ENCODE data around the gene RNF213.

Gene RNF213

DNA sequence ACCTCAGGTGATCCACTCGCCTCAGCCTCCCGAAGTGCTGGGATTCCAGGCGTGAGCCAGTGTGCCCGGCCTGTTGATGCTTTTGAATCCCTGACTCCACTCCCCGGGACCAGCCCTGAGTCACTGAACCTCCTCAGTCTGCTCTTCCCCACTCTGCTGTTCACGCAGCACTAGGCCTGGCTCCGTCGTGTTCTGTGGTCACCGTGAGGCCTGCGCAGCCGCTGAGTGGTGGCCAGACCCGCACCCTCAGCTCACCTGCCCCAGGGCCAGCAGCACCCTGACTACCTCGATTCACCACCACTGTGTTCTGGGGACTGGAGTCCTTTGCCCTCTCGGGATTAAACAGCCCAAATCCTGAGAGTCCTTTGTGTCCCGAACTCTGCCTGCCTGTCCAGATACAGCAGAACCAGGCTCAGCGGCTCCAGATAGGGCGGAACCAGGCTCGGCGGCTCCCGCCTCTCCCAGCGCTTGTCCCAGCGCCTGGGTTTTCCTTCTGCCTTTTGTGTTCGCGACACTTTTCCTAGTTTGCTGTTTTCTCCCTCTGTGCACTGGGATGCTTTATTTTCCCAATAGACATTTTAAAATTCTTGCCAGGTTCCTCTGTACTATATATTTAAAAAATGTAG lies 95.7 kb downstream of the RNF213 start:
- no peak for DNase-seq

DNA sequence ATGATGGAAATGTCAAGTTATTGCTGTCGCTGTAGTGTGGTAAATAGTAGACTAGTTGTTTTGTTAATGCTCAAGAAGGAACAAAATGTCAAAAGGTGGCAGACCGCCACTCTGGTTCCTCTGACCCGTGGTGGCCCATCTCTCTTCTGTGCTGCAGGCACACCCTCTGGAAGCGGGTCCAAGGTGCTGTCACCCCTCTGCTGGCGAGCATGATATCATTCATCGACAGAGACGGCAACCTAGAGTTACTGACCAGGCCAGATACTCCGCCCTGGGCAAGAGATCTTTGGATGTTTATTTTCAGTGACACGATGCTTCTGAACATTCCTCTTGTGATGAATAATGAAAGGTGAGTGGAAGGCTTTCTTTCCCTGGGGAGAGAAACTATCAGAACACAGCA lies 97.5 kb downstream of the RNF213 start:
- no peak for DNase-seq

DNA sequence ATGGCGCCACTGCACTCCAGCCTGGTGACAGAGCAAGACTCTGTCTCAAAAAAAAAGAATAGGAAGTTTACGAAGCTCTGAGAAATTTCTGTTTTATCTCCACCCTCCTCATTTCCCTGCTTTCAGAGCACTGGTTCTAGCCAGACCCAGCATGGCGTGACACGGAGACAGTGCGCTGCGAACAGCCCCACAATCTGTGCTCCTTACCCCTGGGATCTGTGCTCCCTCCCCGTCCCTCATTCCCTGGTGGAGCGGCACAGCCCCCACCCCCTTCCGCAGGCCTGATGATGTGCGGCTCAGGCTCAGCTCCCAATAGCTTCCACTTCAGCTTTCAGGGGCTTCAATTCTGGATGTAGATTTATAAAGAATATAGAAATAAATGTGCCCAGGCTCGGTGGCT lies 98.2 kb downstream of the RNF213 start:
- DNase-seq = no peak

DNA sequence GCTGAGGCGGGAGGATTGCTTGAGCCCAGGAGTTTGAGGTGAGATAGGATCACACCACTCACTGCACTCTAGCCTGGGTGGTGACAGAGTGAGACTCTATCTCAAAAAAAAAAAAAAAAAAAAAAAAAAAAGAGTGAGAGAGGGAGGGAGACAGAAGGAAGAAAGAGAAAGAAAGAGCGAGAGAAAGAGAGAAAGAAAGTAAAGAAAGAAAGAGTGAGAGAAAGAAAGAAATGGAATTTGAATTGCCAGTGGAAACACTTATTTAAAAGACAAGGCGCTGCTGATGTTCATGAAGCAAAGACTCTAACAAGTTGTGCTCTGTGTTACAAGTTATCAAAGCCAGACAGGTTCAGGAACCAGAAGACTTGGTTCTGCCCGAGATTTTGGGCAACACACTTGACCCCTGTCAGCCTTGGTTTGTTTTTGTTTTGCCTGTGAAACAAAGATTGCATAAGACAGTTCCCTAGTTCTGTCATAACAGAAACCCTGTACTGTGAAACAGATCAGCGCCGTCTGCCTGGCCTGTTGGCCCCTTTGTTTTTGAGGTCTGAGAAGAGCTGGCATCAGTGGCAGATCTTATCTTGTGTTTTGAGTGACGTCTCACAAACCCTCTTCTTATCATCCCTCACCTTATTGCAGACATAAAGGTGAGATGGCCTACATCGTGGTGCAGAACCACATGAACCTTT lies 98.9 kb downstream of the RNF213 start:
- no peak for DNase-seq

DNA sequence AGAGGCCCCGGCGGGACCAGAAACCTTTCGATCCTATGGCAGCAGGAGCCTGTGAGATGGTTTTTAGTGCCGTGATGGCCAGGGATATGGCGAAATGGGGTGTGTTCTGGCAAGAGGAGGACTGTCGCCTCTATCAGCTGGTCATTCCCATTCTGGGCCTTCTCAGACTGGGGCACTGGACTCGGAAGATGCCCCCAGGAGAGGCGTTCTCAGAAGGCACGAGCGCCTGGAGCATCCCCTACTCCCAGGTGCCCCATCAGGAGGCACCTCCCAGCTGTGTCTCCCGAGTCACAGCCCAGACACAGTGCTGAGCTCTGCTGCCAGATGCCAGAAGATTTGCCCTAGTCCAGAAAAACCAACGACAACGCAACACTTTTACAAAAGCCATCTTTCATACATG lies 99.7 kb downstream of the RNF213 start:
- no peak for DNase-seq

DNA sequence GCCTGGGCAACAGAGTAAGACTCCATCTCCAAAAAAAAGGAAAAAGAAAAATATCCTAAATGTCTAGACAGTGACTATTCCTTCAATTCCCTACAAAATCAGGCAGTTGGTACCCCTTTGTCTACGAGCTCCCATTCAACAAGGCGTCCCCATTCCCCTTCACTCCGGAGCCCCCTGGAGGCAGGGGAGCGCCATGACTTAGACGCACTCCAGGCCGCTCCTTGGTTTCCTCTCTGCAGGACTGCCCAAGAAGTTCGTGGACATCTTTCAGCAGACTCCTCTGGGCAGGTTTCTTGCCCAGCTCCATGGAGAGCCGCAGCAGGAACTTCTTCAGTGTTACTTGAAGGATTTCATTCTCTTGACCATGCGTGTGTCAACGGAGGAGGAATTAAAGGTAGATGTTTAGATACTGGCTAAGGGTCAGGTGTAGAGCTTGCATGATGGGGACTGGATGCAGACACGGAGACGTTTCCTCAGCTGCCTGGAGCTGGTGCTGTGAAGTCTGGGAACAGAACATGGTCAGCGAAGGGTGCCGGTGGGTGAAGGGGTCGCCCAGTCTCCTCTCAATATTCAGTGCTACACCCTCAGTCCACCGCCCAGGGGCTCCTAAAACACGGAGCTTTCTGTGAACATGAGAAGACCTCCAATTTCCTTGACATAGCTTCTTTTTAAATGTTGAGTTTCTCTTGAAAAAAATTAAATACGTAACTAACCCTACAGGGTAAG lies 101.0 kb downstream of the RNF213 start:
- DNase-seq = no peak

DNA sequence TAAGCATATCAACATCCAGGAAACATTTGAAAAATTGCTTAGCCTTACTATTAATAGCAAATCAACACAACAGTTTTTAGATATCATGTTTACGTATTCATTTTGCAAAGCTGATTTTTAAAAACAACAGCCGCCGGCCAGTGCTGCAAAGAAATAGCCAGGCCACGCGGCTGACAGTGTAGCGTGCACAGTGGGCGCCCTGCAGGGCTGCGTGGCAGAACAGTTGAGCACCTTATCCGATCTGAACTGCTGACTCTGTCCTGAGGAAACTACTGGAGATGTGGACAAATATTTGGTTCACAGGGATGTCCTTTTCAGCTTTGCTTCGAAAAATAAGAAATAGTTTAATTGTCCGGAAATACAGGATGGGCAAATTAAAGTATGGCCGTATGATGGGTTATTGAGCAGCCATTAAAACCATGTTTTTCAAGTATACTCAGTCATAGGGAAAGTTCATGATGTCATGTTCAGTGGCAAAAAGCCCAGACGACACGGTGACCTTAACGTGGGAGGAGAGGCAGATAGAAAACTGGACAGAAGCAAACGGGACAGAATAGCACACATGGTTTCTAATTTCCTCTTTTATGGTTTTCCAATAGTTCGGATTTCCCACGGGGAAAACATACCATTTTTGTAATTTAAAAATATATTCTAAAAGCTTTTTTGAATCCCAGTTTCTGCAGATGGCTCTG lies 101.9 kb downstream of the RNF213 start:
- DNase-seq = peak; percentile 5

DNA sequence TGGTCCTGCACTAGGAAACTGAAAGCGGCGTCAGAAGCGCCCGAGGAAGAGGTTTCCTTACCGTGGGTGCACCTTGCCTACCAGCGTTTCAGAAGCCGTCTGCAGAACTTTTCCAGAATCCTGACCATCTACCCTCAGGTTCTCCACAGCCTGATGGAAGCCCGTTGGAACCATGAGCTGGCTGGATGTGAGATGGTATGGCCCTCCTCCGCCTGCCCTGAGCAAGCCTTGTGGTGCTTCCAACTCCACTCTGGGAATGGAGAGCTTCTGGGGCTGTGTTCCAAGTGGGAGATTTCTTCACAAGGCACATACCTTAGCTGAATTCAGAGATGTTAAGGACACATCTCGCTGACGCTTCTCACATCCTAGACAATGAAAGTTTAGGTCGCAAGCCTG lies 102.5 kb downstream of the RNF213 start:
- DNase-seq = no peak

DNA sequence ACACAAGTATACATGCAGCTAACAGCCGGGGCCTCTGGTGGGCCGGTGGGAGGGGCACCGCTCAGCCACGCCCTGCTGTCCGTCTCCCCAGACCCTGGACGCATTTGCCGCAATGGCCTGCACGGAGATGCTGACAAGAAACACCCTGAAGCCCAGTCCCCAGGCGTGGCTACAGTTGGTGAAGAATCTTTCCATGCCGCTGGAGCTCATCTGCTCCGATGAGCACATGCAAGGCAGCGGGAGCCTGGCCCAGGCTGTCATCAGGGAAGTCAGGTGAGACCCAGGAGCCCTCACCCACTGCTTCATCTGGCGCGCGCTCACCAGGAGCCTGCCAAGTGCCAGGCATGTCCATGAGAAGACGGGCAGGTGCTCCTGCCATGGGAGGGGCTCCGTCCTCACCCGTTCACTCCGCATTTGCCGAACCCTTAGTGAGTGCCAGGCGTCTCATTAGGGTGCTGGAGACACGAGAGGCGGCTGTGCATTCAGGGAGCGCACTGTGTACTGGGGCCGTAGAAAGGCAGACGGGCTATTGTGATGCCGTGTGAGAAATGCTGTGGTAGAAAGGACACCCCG lies 103.0 kb downstream of the RNF213 start:
- DNase-seq = no peak

DNA sequence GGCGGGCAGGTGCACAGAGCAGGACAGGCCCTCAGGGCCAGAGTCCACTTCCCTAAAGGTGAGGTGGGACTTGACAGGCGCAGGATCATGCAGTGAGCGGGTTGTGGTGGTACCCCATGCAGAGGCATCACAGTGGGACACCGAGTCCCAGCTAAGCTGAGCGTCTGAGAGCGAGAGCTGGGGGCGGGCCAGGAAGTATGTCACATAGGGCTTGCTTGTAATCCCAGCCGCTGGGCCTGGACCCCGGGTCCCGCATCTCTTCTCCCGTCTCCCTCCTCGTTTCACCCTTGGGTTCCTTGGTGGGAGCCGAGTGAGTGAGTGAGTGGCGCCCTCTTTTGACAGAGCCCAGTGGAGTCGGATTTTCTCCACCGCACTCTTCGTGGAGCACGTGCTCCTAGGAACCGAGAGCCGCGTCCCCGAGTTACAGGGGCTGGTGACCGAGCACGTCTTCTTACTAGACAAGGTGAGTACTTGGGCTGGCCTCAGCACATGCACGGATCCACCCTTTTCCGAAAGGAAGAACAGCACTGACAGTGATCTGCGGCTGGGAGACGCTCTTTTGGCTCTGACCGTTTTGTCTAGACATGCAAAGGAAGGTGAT lies 103.5 kb downstream of the RNF213 start:
- DNase-seq = no peak

DNA sequence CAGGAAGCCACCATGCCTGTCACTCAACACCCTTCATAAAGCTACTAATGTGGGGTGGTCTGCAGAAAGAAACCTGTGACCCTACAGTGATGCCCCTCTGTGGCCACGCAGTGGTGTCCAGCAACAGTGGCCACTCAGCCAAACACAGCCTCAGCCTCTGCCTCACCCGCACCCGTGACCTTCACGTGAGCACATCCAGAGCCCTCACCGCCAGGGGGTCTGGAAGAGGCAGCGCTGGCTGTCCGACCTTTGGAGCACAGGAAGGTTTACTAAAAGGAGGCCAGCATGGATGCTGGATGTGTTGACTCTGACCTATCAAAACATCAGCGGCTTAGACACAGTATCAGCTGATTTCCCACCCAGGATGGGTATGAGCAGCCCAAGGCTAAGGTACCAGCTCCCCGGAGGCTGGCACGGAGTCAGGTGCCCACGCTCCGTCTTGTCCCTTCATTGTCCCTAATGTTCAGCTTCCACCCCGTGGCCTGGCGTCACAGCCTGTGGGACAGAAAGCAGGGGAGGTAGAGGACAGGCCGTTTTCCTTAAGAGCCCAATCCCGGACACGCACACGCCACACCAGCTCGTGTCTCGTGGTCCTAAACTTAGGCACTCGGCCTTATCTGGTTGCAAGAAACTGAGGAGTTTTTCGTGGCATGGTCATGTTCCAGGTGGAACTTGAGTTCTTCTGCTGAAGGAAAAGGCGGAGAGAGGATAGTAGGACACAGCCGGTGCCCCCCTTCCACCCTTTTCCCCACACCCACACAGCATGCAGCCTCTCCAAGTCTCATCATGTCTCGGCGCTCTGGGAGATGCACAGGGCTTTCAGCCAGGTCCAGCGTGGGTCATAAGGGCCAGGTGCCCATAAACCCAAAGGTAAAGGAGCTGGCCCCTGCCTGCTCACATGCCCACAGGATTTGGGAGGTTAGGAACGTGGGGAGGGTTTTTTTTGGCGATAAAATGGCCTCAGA lies 104.6 kb downstream of the RNF213 start:
- no peak for DNase-seq

DNA sequence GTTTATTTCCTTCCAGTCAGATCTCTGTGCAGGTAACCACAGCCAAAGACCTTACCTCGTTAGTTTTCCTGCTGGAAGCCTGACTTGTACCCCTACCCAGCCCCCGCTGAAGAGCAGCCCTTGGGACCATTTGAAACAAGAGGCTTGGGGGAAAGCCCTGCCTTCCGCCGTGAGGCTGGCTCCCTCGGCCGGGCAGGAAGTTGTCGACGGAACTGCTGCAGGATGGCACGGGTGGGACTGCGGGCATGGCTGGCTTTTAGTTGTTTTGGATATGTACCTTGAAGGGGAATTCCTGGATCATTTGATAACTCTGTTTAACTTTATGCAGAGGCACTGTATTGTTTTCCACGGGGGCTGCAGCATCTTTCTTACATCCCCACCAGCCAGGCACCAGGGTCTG lies 105.3 kb downstream of the RNF213 start:
- DNase-seq = no peak

DNA sequence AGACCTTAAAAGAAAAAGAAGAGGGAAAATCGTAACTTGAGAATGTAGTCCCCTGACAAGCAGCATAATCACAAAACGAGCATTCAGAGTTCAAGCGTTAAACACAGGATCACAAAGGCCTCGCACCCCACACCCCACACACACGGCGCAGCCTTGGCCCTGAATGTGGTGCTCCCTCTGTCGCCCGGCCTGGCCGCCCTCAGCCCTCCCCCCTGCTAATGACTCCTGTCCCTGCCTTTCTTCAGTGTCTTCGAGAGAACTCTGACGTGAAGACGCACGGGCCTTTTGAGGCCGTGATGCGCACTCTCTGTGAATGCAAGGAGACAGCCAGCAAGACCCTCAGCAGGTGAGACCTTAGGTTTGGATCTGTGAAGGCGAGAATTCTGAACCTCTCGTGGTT lies 106.9 kb downstream of the RNF213 start:
- DNase-seq = no peak

DNA sequence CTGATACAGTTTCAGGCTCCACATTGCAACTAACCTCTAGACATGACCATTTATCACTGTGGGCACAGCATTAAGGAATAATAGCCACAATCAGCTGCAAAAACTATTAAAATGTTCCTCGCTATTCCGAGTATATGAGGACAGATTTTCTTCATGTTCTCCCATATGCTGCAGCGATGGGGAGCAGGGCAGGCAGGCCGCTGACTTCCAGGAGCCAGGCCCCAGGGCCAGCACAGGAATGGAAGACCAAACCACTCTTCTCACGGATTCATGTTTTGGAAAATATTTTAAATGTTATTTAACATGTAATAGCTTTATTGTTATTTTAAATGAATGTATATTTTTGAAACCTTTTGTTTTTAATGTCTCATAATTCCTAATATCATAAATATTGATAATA lies 110.5 kb downstream of the RNF213 start:
- no peak for DNase-seq

DNA sequence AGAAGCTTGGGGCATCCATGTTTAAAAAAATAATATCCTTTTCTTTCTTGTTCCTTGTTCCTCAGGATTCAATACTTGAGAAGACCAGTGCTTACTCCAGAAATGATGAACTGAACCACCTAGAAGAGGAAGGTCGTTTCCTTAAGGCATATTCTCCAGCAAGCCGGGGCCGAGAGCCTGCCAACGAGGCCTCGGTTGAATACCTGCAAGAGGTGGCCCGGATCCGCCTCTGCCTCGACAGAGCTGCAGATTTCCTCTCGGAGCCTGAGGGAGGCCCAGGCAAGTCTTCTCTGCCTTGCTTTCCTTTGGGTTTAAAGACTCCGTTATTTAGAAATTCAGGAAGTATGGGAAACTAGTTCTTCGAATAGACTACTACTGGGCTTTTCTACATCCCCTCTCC lies 111.8 kb downstream of the RNF213 start:
- DNase-seq = no peak

DNA sequence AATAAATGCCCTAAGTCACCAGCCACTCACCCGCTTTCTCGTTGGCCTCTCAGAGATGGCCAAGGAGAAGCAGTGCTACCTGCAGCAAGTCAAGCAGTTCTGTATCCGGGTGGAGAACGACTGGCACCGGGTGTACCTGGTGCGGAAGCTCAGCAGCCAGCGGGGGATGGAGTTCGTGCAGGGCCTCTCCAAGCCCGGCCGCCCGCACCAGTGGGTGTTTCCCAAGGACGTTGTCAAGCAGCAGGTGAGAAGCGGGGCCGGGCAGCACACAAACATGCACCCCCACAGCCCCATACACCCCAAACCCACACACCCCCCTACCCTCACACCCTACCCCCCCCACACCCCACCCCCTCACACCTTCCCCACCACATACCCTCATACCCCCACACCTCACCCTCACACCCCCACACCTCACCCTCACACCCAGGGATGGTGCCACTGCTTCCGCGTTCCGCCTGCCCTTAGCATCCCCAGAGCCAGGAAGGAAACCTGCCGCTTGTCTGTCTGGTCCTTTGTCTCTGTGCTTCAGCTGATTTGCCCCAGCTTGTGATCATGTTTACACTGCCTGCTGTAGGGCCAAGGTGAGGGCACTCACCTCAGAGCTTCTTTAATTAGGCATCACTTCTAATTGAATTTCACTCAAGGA lies 112.4 kb downstream of the RNF213 start:
- DNase-seq = no peak

DNA sequence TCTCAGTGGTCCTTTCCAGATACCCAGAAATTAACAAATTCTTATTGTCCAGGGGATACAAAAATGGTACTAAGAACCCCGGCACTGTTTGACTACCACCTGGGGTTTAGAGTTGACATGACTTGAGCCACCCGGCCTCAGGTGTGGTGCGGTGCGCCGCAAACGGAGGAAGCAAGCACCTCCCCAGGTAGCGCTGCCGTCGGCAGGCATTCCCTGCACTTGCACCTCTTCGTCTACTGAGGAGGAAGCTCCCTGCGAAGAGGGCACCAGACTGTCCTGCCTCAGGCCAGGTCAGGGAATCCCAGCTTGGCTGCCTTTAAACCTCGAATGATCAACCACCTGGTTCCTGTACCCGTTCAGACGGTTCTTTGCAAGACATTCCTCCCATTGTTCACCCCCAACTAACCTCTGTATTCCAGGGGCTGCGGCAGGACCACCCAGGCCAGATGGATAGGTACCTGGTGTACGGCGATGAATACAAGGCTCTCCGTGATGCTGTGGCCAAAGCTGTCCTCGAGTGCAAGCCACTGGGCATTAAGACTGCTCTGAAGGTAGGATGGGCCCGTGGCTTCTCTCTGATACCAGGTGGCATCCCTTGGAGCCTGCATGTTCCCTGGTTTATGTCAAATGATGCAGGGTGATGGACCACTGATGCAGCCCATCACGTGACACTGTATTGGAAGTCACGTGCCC lies 113.5 kb downstream of the RNF213 start:
- DNase-seq = no peak

DNA sequence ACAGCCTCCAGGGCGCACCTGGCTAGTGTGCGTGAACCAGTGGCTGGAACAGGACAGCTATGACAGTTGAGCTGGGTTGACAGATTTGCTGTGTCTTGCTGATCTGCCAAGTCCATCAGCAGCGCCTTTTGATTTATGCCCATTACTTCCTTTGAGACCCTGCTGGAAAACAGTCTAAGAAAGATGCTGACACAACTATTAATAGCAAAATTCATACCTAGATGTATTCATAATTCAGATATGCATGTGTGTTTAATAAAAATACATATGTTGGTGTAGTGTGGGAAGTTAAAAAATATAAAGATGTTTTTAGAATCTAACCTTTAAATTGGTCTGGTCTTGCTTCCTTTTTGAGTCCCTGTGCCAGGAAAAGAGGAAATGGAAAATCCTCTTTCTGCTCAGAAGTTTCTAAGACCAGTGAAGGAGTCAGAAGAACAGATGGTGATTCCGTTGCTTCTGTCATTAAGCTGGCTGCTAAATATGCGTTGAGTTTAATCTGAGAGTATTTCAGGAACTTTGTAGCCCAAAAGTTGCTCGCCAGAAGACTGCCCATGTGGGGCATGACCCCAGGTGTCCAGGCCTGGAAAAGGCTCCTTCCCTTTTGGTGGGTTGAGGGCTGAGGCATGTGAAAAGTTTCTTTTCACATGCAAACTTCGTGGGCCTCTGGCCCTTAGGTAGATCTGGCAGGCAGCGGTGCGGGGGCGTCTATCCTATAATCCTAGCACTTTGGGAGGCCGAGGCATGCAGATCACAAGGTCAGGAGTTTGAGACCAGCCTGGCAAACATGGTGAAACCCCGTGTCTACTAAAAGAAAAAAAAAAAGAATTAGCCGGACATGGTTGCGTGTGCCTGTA lies 114.3 kb downstream of the RNF213 start:
- no peak for DNase-seq

DNA sequence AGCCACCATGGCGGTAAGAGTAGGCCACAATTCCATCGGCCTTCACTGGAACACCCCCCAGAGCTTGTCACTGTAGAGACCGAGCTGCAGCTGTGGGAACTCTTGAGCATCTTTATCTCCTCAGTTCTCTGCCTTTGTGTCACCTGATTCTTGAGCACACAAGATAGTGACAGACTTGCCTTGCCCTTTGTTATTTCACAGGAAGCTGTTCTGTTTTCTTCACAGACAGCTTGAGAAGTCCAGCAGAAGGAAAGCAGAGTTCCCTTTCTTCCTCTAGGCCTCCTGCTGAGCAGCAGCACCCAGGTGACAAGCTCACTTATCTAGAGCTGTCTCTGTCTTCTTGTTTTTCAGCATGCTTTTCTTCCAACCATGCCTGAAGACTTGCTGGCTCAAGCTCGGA lies 115.9 kb downstream of the RNF213 start:
- no peak for DNase-seq

DNA sequence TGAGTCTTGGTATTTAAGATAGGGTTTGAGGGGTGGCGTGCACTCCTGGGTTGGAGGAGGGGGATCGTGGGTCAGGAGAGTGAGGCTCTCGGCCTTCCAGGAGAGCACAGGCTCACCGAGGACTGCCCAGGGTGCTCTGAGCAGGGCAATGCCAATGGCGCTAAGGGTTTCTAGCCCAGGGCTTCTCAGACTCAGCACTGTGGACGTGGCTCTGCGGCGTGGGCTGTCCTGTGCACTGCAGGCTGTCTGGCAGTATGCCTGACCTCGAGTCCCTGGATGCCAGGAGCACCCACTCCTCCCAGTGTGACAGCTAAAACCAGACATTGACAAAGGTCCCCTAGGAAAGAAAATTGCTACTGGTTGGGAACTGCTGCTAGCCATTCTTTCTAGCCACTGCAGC lies 117.1 kb downstream of the RNF213 start:
- DNase-seq = no peak
